K562 (cell line): ENCODE results near the gene SOX6. TPM values are rescaled to one million over a fixed set of nuclear protein-coding genes. Genes with fewer than 3 reads are reported as not detected.

Experiments
- DPF2 ChIP-seq: fragments of 450-650 bp; IDR thresholded peaks from 2 replicates; pipeline ENCODE4 v1.6.1; 2016
- EP300 ChIP-seq: IDR thresholded peaks from 2 replicates; pipeline ENCODE4 v1.6.1; 2012; ENCODE audit warnings: low read length, improper control_type of control experiment
- FOSL1 ChIP-seq: fragments of 200-800 bp; sonication (Bioruptor generic); conservative IDR thresholded peaks from 2 replicates; pipeline ENCODE4 v1.6.1; 2016; ENCODE audit warnings: missing genetic modification characterization, missing compliant biosample characterization
- FOXK2 ChIP-seq, 2 experiments: fragments of 450-650 bp; IDR thresholded peaks in 1 of 2; conservative IDR thresholded peaks in 1 of 2; 2 replicates each; pipeline ENCODE4 v1.6.1; 2016; ENCODE audit warnings: low read depth in 2 of 2, mild to moderate bottlenecking in 1 of 2
- FOXM1 ChIP-seq, 2 experiments: fragments of 450-650 bp in 1 of 2; sonication (generic) in 1 of 2; formaldehyde crosslinking in 1 of 2; IDR thresholded peaks; 2 replicates each; pipeline versions ENCODE4 v1.6.1 to v1.9.0; 2017 to 2022; ENCODE audit warnings: low read depth in 2 of 2, mild to moderate bottlenecking in 2 of 2, missing genetic modification reagents in 1 of 2, moderate library complexity in 1 of 2
- GATA2 ChIP-seq: sonication (generic); formaldehyde crosslinking; IDR thresholded peaks from 2 replicates; pipeline ENCODE4 v1.4.0; 2020; ENCODE audit warnings: mild to moderate bottlenecking, missing genetic modification reagents
- KDM1A ChIP-seq, 2 experiments: fragments of 450-650 bp; IDR thresholded peaks; 2 replicates each; pipeline ENCODE4 v1.6.1; 2016; ENCODE audit warnings: mild to moderate bottlenecking in 2 of 2
- L3MBTL2 ChIP-seq: fragments of 450-650 bp; IDR thresholded peaks from 2 replicates; pipeline ENCODE4 v1.6.1; 2016; ENCODE audit warnings: mild to moderate bottlenecking, moderate library complexity
- MAFF ChIP-seq: IDR thresholded peaks from 2 replicates; pipeline ENCODE4 v1.6.1; 2012; ENCODE audit warnings: low read length, improper control_type of control experiment
- MTA1 ChIP-seq: fragments of 450-650 bp; IDR thresholded peaks from 2 replicates; pipeline ENCODE4 v1.6.1; 2017; ENCODE audit warnings: borderline replicate concordance
- PML ChIP-seq: IDR thresholded peaks from 2 replicates; pipeline ENCODE4 v1.6.1; 2012; ENCODE audit warnings: low read length, inconsistent platforms
- RBM15 ChIP-seq: fragments of 200-400 bp; formaldehyde crosslinking; IDR thresholded peaks from 2 replicates; pipeline ENCODE4 v1.6.1; 2018; ENCODE audit warnings: mild to moderate bottlenecking, low read length, moderate library complexity; ENCODE audit not compliant: insufficient read depth
- STAT5A ChIP-seq: IDR thresholded peaks from 2 replicates; pipeline ENCODE4 v1.6.1; 2012; ENCODE audit warnings: low read length, inconsistent platforms, borderline replicate concordance
- TRIM28 ChIP-seq: fragments of 450-650 bp; IDR thresholded peaks from 2 replicates; pipeline ENCODE4 v1.6.1; 2017
- XRCC4 ChIP-seq: IDR thresholded peaks from one replicate; pipeline ENCODE4 v1.6.1; 2011; ENCODE audit not compliant: insufficient read depth, insufficient read length; ENCODE audit errors: extremely low read depth
- ZFX ChIP-seq: sonication (generic); formaldehyde crosslinking; IDR thresholded peaks from 2 replicates; pipeline ENCODE4 v1.8.0; 2022; ENCODE audit warnings: mild to moderate bottlenecking, missing genetic modification reagents, moderate library complexity
- ZNF146 ChIP-seq: IDR thresholded peaks from one replicate; pipeline ENCODE4 v1.6.1; 2018; ENCODE audit warnings: missing compliant biosample characterization; ENCODE audit not compliant: unreplicated experiment
- ZNF282 ChIP-seq: sonication (generic); formaldehyde crosslinking; IDR thresholded peaks from 2 replicates; pipeline ENCODE4 v1.8.1; 2023; ENCODE audit warnings: missing genetic modification reagents
- ZNF3 ChIP-seq: fragments of 250-450 bp; sonication (Bioruptor Pico); IDR thresholded peaks from 2 replicates; pipeline ENCODE4 v1.5.0; 2021; ENCODE audit warnings: mild to moderate bottlenecking, moderate library complexity
- ZNF354B ChIP-seq: fragments of 250-450 bp; sonication (Bioruptor Pico); IDR thresholded peaks from 2 replicates; pipeline ENCODE4 v1.4.0; 2020
- ZNF431 ChIP-seq: sonication (generic); formaldehyde crosslinking; IDR thresholded peaks from 2 replicates; pipeline ENCODE4 v1.8.0; 2022; ENCODE audit warnings: mild to moderate bottlenecking, missing genetic modification reagents
- ZNF436 ChIP-seq: fragments of 250-450, 450-650 bp; sonication (Bioruptor Pico); formaldehyde crosslinking; IDR thresholded peaks from 2 replicates; pipeline ENCODE4 v1.7.0; 2020; ENCODE audit warnings: mild to moderate bottlenecking
- ZNF695 ChIP-seq: fragments of 450-650 bp; formaldehyde crosslinking; IDR thresholded peaks from 2 replicates; pipeline ENCODE4 v1.4.0; 2020; ENCODE audit warnings: mild to moderate bottlenecking, moderate library complexity
- polyA plus RNA-seq, 8 experiments: library from polyadenylated mRNA; depleted of rRNA in 4 of 8; stranded (reverse) in 5 of 8; unstranded in 3 of 8; fragments of >200 nt; fragmentation: Nextera tagmentation in 2 of 8; fragmentation: Illumina TruSeq in 1 of 8; extraction: Ambion mirVana in 2 of 8; extraction: Trizol in 1 of 8; gene quantifications; 2 replicates each; pipeline versions ENCODE4 v1.2.1 to v1.2.3, GENCODE V29; 2011 to 2014; ENCODE audit warnings: inconsistent platforms in 1 of 8, missing spikeins in 1 of 8
- total RNA-seq, 7 experiments: library from RNA; depleted of rRNA in 6 of 7; stranded (reverse); fragments of >200 nt in 6 of 7; fragmentation: Illumina TruSeq in 2 of 7; extraction: Trizol in 2 of 7; gene quantifications; 2 replicates each; pipeline versions ENCODE4 v1.2.1 to v1.2.3, GENCODE V29; 2011 to 2021; ENCODE audit warnings: low replicate concordance in 1 of 7
- TF ChIP-seq, protein P1 (sequence below): fragments of 250-450 bp; sonication (Bioruptor Pico); IDR thresholded peaks from 2 replicates; pipeline ENCODE4 v1.4.0; 2020; ENCODE audit warnings: mild to moderate bottlenecking
- TF ChIP-seq, protein P2 (sequence below): sonication (generic); formaldehyde crosslinking; IDR thresholded peaks from 2 replicates; pipeline ENCODE4 v1.8.1; 2023; ENCODE audit warnings: mild to moderate bottlenecking, missing genetic modification reagents
- TF ChIP-seq, protein P3 (sequence below): fragments of 450-650 bp; IDR thresholded peaks from 2 replicates; pipeline ENCODE4 v1.6.1; 2016; ENCODE audit warnings: antibody characterized with exemption
- TF ChIP-seq, protein P4 (sequence below): fragments of 250-450 bp; sonication (Bioruptor Pico); IDR thresholded peaks from 2 replicates; pipeline ENCODE4 v1.8.0; 2022; ENCODE audit warnings: inconsistent platforms

SOX6 gene
- total and polyA plus RNA-seq, 9 of the 15 experiments (the other 6 are each of a cell fraction or from before 2014, with no cell fraction given), result 0.89 to 8.7 (median 5.7) TPM

DNA sequence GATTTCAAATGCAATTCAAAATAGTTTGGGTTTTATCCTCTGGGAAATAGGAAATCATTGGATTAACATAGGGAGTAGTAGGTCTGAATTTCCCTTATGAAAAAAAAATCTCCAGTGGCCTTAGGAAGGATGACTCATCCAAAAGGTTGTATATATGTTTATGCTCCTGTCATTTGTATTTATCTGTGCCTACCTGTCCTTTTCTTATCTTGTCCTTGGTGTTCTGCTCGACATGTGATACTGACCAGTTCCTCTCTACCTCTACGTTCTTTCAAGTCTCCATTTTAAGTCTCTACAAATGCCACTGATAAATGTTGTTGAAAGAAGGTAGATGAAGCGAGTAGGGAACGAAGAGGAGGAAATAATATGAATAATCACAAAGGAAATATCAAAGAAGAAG is 3.0 kb upstream of the SOX6 start (continued):
- TF ChIP-seq, protein P1, sequence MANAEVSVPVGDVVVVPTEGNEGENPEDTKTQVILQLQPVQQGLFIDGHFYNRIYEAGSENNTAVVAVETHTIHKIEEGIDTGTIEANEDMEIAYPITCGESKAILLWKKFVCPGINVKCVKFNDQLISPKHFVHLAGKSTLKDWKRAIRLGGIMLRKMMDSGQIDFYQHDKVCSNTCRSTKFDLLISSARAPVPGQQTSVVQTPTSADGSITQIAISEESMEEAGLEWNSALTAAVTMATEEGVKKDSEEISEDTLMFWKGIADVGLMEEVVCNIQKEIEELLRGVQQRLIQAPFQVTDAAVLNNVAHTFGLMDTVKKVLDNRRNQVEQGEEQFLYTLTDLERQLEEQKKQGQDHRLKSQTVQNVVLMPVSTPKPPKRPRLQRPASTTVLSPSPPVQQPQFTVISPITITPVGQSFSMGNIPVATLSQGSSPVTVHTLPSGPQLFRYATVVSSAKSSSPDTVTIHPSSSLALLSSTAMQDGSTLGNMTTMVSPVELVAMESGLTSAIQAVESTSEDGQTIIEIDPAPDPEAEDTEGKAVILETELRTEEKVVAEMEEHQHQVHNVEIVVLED (CRISPR knock-in tag), result no peak
- TF ChIP-seq FOXM1 (IDR thresholded peaks at IDR 0.05; ENCODE audit: low read depth), result peak; percentile 77
- no peak for TF ChIP-seq FOXM1 (CRISPR knock-in tag; IDR thresholded peaks at IDR 0.05; ENCODE audit: low read depth)
- no peak for TF ChIP-seq XRCC4
- TF ChIP-seq DPF2, result peak; percentile 96
- no peak for TF ChIP-seq ZNF146
- TF ChIP-seq ZNF431 (CRISPR knock-in tag), result no peak
- no peak for TF ChIP-seq ZNF695 (CRISPR knock-in tag)
- no peak for TF ChIP-seq ZNF436 (CRISPR knock-in tag)
- TF ChIP-seq ZNF354B (CRISPR knock-in tag), result no peak
- no peak for TF ChIP-seq ZNF3
- TF ChIP-seq L3MBTL2, result 0 out of 2 replicates have a peak, but pooled peaks have one; percentile 11
- TF ChIP-seq, protein P2, sequence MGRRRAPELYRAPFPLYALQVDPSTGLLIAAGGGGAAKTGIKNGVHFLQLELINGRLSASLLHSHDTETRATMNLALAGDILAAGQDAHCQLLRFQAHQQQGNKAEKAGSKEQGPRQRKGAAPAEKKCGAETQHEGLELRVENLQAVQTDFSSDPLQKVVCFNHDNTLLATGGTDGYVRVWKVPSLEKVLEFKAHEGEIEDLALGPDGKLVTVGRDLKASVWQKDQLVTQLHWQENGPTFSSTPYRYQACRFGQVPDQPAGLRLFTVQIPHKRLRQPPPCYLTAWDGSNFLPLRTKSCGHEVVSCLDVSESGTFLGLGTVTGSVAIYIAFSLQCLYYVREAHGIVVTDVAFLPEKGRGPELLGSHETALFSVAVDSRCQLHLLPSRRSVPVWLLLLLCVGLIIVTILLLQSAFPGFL (CRISPR knock-in tag), result no peak
- no peak for TF ChIP-seq ZNF282
- peak; percentile 67; the same call in 1 of the 2 replicates for TF ChIP-seq MTA1
- TF ChIP-seq RBM15, result no peak
- TF ChIP-seq, protein P3, sequence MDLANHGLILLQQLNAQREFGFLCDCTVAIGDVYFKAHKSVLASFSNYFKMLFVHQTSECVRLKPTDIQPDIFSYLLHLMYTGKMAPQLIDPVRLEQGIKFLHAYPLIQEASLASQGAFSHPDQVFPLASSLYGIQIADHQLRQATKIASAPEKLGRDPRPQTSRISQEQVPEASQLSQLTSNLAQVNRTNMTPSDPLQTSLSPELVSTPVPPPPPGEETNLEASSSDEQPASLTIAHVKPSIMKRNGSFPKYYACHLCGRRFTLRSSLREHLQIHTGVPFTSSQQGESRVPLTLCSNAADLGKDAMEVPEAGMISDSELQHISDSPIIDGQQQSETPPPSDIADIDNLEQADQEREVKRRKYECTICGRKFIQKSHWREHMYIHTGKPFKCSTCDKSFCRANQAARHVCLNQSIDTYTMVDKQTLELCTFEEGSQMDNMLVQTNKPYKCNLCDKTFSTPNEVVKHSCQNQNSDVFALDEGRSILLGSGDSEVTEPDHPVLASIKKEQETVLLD, result peak; percentile 56; the same call in 1 of the 2 replicates
- peak; percentile 55 to 65; a peak in 3 of 4 replicates for TF ChIP-seq KDM1A (IDR thresholded peaks at IDR 0.05)
- peak; percentile 83 for TF ChIP-seq FOSL1
- TF ChIP-seq EP300, result peak; percentile 94
- peak; percentile 44; a peak in 2 of 4 replicates for TF ChIP-seq FOXK2 (conservative IDR thresholded peaks at IDR 0.05 in 1 of 2, IDR thresholded peaks at IDR 0.05 in 1 of 2; ENCODE audit: low read depth in 2 of 2)
- TF ChIP-seq ZFX (CRISPR knock-in tag), result no peak
- peak; percentile 42; the same call in 1 of the 2 replicates for TF ChIP-seq GATA2
- peak; percentile 59; the same call in 1 of the 2 replicates for TF ChIP-seq STAT5A
- TF ChIP-seq, protein P4, sequence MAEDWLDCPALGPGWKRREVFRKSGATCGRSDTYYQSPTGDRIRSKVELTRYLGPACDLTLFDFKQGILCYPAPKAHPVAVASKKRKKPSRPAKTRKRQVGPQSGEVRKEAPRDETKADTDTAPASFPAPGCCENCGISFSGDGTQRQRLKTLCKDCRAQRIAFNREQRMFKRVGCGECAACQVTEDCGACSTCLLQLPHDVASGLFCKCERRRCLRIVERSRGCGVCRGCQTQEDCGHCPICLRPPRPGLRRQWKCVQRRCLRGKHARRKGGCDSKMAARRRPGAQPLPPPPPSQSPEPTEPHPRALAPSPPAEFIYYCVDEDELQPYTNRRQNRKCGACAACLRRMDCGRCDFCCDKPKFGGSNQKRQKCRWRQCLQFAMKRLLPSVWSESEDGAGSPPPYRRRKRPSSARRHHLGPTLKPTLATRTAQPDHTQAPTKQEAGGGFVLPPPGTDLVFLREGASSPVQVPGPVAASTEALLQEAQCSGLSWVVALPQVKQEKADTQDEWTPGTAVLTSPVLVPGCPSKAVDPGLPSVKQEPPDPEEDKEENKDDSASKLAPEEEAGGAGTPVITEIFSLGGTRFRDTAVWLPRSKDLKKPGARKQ, result no peak
- TF ChIP-seq PML, result peak; percentile 81
- TF ChIP-seq MAFF, result peak; percentile 37; the same call in 1 of the 2 replicates
- TF ChIP-seq TRIM28, result no peak
